GM19467 (cell line): Measurements from ENCODE around the gene PIGK.

Experiments
- ATAC-seq: cut with Tn5 transposase; IDR thresholded peaks from one replicate; pipeline ENCODE4 v1.9.1; 2021; ENCODE audit warnings: mild to moderate bottlenecking, moderate library complexity; ENCODE audit not compliant: unreplicated experiment

Gene PIGK

GRCh38 chr1:77103486-77103885 lies 115.7 kb downstream of the PIGK start:
- no peak for ATAC-seq

DNA sequence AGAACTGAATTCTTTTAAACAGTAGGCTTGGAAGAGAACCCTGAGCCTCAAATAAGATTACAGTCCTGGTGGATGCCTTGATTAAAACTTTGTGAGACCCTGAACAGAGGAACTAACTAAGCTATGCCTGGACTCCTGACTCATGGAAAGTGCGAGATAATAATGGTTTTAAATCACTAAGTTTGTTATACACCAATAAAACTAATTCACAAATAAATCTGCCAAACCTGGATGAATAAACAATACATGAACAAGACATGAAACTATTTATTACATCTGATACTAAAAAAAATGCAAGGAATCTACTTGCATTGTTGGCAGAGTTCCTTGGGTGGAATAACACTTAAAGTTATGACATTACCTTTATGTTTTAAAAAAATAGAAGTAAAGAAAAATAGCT lies 118.4 kb downstream of the PIGK start:
- no peak for ATAC-seq

GRCh38 chr1:77096496-77097255 lies 122.6 kb downstream of the PIGK start:
- ATAC-seq = no peak

DNA sequence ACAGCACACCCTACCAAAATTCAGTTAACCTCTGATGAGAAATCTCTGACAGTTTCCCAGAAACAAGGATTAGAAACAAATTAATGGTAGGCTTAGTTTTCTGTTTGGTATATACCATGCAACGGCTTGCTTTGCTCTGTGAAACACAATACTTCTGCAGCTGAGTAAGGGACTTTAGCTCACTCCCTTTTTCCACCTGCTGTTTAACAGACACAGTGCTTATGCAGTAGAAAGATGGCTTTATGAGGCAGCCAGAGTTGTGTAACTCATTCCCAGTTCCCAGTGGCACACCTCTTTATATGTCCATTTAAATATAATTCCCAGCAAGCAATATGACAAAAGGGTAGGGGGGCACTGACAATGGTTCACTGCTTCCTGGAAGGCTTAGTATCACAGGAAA lies 124.0 kb downstream of the PIGK start:
- ATAC-seq = no peak

- no peak for ATAC-seq
These were observed 129.5 kb downstream of the PIGK start for GRCh38 chr1:77089756-77090155.

DNA sequence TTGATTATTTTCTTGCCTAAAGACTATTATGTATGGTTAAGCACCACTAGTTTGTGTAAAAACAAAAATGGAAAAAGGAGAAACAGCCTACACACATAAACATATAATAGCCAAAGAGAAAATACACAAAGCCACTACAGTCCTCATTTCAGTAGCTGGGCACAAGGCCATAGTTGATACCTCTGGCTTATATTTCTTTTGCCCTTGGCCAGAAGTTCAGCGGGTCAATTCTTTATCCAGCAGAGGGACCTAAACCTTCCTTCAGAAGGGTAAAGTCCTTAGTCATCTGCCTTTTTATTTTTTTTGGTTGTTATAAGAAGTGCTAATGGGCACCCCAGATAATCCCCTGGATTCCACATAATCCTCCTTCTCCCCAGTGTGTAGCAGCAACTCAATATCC lies 134.1 kb downstream of the PIGK start:
- no peak for ATAC-seq

DNA sequence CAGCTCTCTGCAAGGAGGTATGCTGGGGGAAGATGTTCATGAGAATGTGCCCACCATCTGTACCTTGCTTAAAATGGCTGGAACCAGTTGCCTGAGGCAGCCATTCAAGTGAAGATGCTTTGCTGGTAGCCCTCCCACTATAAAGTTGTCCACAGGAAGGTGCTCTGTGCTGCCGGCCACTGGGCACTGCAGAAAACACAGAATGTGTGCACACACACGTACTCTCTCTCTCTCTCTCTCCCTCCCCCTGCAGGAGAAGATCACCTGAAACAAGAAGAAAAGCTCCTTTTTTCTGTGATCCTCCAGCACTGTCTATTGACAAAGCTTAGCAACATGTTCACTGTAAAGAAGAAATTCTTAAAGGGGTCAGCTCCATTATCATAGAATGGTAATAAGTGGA lies 134.8 kb downstream of the PIGK start:
- no peak for ATAC-seq

- no peak for ATAC-seq
These were observed 137.4 kb downstream of the PIGK start for GRCh38 chr1:77081834-77082233.

DNA sequence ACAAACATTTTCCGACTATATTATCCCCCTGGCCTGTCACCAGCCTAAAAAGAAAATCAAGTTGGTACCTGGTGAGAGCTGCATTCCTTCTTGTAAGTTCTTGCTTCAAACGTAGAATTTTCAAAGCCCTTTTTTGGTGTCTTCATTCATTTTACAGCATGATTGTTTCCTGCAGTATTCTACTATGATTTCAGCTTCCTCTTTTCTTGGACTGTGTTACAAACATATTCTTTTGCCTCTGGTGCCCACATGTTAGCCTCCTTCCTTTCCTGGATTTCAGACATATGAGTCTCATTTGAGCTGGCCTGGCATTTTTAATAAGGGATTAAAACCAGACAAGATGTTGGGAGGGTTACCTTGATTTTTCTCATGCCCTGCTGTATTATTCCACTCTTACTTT lies 142.5 kb downstream of the PIGK start:
- ATAC-seq = no peak

DNA sequence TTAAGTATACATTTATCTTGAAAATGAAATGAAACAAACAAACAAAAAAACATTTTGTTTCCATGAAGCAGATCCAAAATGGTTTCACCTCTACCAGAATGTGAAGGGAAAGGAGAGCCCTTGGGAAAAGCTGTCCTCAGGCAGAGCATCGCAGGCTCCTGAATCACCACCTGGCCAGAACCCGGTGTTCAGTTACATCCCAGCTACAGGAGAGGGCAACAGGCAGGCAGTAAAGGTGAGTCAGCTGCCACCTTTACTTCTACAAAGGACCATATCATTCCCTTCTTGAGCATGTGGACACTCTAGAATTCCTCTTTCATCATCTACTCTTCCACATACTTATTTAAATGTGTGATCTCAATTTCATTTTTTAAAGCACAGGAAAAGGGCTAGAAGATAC lies 151.2 kb downstream of the PIGK start:
- no peak for ATAC-seq

DNA sequence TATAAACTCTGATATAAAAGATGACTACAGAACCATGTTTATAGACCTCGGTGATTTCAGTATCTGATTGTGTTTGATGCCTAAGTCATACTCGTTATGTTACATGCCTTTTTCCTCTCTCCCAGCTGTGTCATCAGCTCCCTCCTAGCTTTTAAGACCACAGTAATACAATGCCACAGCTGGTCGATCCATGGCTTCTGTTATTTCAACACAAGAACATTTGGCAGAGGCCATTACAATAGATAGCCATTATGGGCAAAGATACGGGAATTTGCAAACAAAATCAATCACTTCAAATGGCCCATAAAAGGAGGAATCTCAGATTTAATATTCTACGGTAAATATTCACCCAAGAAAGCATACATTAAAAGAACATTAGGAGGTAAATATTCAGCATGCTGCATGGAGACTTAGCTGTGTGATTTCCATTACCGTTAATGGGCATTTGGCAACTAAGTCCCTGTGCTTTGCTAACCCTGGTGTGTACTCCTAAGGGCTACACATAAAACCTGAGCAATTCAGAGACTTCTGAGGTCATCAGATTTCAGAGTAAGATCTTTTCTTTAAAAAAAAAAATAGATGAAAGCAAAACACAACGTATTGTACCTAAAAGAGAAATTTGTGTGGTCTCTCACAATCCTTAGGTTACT lies 153.4 kb downstream of the PIGK start:
- ATAC-seq = no peak

DNA sequence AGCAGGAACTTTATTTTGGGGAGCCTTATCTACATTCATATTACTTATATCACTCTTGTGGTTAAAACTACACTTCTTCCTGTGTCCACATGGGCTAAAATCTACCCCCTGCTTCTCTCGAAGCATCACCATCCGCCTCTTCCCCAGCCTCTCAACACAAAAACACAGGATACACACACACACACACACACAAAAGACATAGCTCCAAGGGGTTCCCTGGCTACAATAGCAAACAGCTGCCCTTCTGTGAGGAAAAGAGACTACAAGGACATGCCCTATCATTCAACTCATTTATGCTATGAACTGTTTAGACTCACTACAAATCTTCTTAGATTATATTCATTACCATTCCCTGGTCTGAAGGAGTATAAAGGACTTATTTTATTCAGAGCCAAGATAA lies 155.0 kb downstream of the PIGK start:
- ATAC-seq = no peak

DNA sequence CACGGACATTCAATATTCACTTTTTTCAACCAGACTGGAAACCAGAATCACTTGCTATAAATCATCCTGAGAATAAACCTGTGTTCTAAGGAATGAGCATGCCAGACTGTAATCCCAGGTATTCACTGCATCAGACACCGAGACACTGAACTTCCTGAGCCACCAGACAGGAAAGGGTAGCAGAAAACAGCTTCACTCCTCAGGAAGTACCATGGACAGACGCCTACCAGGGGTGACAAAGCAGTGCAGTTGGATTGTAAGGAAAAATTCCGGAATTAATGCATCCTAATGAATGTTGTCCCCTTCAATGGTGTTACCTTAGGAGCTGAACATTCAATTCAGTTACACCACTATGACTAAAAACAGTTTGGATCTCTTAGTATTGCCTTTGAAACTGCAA lies 156.1 kb downstream of the PIGK start:
- no peak for ATAC-seq

DNA sequence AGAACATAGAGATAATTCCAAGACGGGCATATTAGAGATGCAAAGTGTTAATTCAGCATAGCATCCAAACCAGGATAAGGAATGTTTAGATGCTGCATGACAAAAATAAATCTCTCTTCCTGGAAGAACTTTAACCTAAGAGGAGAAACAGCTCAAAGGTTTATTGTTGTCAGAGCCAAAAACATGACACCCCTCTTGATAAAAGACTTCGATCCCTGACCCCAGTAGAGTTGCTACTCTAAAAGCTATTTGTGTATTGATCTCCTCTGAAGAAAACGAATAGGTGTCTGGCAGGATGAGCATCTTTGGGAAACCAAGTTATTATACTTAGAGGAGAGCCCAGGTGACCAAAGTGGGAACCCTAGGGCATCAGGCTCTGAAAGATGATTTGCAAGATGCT lies 158.1 kb downstream of the PIGK start:
- no peak for ATAC-seq

DNA sequence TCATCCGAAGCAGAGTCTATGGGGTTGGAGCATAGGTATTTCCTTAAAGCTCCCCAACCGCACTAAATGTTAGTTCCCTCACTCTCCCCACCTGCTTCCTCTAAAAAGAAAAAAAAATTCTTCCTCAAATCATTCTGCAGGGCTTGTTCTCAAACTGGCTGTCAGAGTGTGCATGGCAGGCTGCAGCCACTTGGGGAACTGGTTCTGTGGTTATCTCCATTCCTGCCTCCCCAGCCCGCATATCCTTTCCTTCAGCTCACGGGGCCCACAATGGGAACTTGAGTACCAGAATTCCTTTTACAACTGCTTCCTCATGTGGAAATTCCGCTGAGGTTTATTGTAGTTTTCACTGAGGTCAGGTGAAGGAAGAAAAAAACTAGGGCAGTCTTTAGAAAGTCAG lies 159.2 kb downstream of the PIGK start:
- no peak for ATAC-seq

DNA sequence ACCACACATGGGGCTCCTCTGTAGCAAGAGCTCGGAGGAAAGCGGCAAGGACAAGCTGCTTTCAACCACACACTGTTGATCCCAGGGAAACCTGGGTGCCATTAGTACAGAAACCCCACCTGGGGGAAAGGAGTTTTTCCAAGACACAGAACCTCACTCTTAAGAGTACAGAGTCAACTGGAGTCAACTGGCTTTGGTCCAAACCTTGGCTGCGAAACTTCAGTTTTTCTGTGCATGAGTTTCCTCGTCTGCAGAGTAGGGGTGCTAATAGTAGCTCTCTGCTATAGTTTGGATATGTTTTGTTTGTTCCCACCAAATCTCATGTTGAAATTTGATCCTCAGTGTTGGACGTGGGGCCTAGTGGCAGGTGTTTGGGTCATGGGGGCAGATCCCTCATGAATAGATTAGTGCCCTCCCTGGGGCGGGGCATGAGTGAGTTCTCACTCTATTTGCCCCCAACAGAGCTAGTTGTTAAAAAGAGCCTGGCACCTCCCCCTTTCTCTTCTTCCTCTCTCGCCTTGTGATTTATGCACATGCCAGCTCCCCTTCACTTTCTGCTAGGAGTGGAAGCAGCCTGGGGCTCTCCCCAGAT lies 161.1 kb downstream of the PIGK start:
- no peak for ATAC-seq

DNA sequence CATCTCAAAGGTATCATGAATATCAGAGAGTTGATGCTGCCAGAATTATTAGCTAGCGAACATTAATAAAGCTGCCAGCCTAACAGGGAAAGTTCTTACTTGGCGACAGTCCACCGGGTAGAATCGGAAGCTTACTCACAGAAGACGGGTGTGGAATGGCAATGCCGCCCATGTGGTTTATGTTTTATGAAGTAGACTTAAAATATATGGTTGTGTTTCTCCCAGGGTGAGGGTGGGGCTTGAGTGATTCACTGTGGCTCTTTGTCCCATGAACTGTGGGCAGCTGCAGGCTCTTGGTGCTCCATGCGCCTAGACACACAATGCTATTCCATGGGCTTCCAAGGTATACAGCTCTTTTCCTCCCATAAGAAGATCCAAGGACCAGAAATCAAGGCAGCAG lies 162.7 kb downstream of the PIGK start:
- ATAC-seq = no peak

GRCh38 chr1:77051425-77051824 lies 167.8 kb downstream of the PIGK start:
- ATAC-seq = no peak

DNA sequence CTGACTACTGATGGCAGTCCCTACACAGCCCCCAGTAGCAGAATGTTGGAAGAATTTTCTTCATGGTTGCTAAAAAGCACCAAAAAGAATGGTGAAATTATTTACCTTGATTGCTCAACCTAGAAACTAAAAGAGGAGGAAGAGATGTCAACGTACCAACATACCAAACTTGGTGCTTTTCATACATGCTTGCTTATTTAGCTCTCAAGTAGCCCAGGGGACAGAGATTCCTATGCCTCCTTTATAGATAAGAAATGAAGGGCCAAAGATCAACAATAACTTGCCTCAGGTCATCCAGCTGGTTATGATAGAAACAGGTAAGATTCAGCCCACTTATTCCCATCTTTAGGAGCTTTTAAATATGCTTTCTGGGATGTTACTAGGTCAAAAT lies 170.6 kb downstream of the PIGK start:
- no peak for ATAC-seq

DNA sequence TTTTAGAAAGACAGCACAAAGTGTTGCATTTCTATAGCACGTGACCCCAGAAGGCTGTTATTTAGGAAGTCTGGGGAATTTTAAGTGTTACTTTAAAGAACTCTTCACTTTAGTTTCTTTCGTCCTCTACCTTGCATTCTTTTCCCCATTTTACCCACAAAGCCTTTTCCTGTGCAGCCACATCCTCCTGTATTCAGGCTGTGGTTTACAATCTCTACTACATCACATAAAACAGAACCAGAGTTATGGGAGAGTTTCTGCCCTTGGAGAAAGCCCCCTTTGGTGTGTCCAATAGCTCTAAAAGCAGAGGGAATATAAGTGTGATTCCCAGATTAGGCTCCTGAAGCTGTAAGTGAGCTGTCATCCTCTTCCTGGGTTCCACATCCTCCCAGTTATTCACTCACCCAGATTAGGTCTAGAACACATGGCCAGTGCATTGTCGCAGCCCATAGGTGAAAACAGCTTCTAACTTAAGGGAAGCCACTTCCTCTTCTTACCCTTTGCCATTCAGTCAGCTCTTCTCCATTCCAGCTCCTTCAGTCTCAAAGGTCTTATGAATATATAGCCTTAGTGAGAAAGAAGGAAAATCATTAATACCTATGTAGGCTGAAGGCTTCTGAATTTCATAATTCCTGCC lies 171.1 kb downstream of the PIGK start:
- no peak for ATAC-seq

DNA sequence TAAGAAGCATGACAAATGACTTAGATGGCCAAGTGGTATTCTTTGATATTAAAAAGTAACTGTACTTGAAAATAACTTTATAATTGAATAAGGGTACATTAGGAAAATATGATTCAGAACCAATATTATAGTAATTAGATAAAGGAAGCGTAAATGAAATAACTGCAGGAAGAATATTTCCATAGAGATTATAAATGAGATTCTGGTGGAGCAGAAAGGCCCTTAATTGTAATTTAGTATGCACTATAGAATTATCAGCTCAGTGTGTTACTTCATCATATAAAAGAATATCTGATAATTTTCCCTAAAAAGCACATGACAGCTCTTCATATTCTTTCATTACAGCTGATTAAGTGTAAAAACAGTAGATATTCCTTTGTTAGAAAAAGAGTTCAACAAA lies 171.7 kb downstream of the PIGK start:
- ATAC-seq = no peak
